HPDE6-E6E7 (cell line): ENCODE data around the gene MEX3D.
"Not testable (repeated sequence)": the region's sequence is repeated elsewhere in the genome, so short reads cannot be mapped to it uniquely, and the experiment has no call there.

ENCODE experiments used
- DNase-seq: peaks from one replicate; pipeline ENCODE4 v3.0.0; 2011; ENCODE audit warnings: missing footprints; ENCODE audit errors: extremely low spot score

MEX3D gene

GRCh38 chr19:1538978-1539377 lies 29.1 kb downstream of the MEX3D start:
- no peak for DNase-seq

GRCh38 chr19:1535699-1536098 lies 32.4 kb downstream of the MEX3D start:
- DNase-seq, result not testable (repeated sequence)

- DNase-seq, result no peak
Observed at GRCh38 chr19:1534972-1535371, 33.2 kb downstream of the MEX3D start.

GRCh38 chr19:1533510-1534150 lies 34.5 kb downstream of the MEX3D start:
- no peak for DNase-seq

- no peak for DNase-seq
Observed at GRCh38 chr19:1532003-1532402, 36.1 kb downstream of the MEX3D start.

GRCh38 chr19:1531587-1531986 lies 36.5 kb downstream of the MEX3D start:
- DNase-seq, result no peak

GRCh38 chr19:1530856-1531255 lies 37.3 kb downstream of the MEX3D start:
- DNase-seq, result not testable (repeated sequence)

- DNase-seq, result no peak
Observed at GRCh38 chr19:1529430-1529816, 38.7 kb downstream of the MEX3D start.

GRCh38 chr19:1528596-1529429 lies 39.3 kb downstream of the MEX3D start:
- DNase-seq, result no peak

GRCh38 chr19:1527650-1528309 lies 40.3 kb downstream of the MEX3D start:
- DNase-seq, result no peak

GRCh38 chr19:1526979-1527649 lies 41.0 kb downstream of the MEX3D start:
- no peak for DNase-seq

- no peak for DNase-seq
Observed at GRCh38 chr19:1526066-1526778, 41.9 kb downstream of the MEX3D start.

- DNase-seq, result no peak
Observed at GRCh38 chr19:1525343-1525742, 42.8 kb downstream of the MEX3D start.

GRCh38 chr19:1524972-1525325 lies 43.2 kb downstream of the MEX3D start:
- DNase-seq, result no peak

GRCh38 chr19:1524287-1524971 lies 43.7 kb downstream of the MEX3D start:
- DNase-seq, result no peak

GRCh38 chr19:1523412-1524286 lies 44.5 kb downstream of the MEX3D start, which contains the start of gene PLK5:
Gene PLK5 (plus strand): TSS chr19:1524077. CDS start chr19:1526997, 2,920 bp downstream.
- DNase-seq, result no peak

GRCh38 chr19:1522838-1523237 lies 45.3 kb downstream of the MEX3D start:
- no peak for DNase-seq

GRCh38 chr19:1522061-1522460 lies 46.1 kb downstream of the MEX3D start:
- DNase-seq, result no peak

GRCh38 chr19:1521636-1522035 lies 46.5 kb downstream of the MEX3D start:
- DNase-seq, result no peak

- DNase-seq, result no peak
Observed at GRCh38 chr19:1520203-1520780, 47.8 kb downstream of the MEX3D start.
